ENCODE results near the gene S100A5. TPM values are rescaled to one million over a fixed set of nuclear protein-coding genes. Genes with fewer than 3 reads are reported as not detected.
A peak's percentile ranks its signal among the peaks of the same experiment; 100 is the strongest.

The S100A5 gene
- total and polyA plus RNA-seq, 12 donors: not detected

DNA sequence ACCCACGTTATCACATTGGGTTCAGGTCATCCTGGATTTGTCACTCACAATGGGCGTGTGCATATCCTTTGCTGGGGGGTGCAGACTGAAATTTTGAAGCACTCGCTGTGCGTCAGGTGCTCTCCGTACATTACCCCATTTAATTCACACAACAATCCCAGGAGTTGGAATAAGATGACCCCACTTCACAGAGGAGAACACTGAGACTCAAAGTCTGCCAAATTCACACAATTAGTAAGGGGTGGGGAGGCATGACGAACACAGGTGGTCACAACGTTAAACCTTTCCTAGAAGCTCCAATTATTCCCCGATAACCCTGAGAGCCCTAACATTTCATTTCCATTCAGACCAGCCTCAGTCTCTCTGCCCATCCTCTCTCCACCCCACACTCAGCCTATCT is 28.7 kb upstream of the S100A5 start:
- TF ChIP-seq CTCF (IDR thresholded peaks at IDR 0.05): no peak
- no peak for ATAC-seq
- 85 to 88% methylated on average over 8 of the region's 8 CpGs for WGBS, 2 donors
- no peak overlapping the region for H3K4me3 ChIP-seq
- H3K4me1 ChIP-seq: peaks cover 26 to 63% (median 41%) of the 10 kb centered on the region in 9 donors
- no peaks in the 10 kb centered on the region for H3K27me3 ChIP-seq
- intact Hi-C loops (cut with DNase I): loop anchor here in 7 of 10 donors (2.0 to 10.0 kb wide), 8 partner anchors 37 to 217 kb away; partner anchors contain the start of gene S100A9 (in 3 of the 7)
- no peaks in the 10 kb centered on the region for H3K9me3 ChIP-seq
- H3K36me3 ChIP-seq: no peaks in the 10 kb centered on the region
- DNase-seq: no peak
- no peak overlapping the region for H3K27ac ChIP-seq

DNA sequence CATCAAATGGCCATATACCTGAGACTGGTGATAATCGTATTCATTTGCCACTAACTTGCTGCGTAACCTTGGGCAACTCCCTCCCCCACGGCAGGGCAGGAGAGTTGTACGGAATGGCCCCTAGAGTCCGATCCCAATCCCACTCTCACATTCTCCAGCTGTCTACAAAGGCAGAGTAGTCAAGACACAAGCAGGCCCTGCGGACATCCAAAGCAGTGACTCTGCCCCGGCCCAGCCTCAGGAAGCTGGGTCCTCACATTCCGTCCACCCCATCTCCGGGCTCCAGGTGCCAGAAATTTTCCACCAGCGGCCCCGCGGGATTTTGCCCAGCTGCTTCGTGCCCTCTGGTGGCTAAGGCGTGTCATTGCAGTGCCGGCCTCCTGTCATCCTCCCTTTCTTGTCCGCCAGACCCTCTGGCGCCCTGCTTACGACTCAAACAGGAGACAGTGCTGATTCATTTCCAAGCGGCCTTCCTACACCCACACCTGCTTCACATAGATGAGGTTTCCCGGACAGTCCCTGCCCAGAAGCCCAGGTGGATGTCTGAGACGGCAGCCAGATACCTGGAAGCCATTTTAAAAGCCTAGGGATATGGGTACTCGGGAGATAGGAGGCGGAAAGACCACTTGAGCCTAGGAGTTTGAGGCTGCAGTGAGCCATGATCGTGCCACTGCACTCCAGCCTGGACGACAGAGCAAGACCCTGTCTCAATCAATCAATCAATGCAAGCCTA is 27.8 kb upstream of the S100A5 start:
- H3K9me3 ChIP-seq: no peaks in the 10 kb centered on the region
- H3K36me3 ChIP-seq: no peaks in the 10 kb centered on the region
- peak overlapping the region in 6 of 10 donors; percentile 30 to 46 (median 38) for H3K4me3 ChIP-seq
- DNase-seq (peak; percentile 90 to 91), ATAC-seq (peak; percentile 20 to 57 (median 30))
- H3K27me3 ChIP-seq: no peaks in the 10 kb centered on the region
- peak overlapping the region in 9 of 10 donors; percentile 23 to 96 (median 67) for H3K27ac ChIP-seq
- peaks cover 26 to 63% (median 41%) of the 10 kb centered on the region in 9 donors for H3K4me1 ChIP-seq
- 9 to 12% methylated on average over 25 of the region's 25 CpGs for WGBS, 2 donors
- peak; percentile 97 to 100 (median 99) for TF ChIP-seq CTCF (IDR thresholded peaks at IDR 0.05)
- intact Hi-C loops (cut with DNase I): loop anchor here (1.0 to 10.0 kb wide), 11 partner anchors 35 to 216 kb away; partner anchors contain the start of gene S100A9 (in 3 of the 10)

DNA sequence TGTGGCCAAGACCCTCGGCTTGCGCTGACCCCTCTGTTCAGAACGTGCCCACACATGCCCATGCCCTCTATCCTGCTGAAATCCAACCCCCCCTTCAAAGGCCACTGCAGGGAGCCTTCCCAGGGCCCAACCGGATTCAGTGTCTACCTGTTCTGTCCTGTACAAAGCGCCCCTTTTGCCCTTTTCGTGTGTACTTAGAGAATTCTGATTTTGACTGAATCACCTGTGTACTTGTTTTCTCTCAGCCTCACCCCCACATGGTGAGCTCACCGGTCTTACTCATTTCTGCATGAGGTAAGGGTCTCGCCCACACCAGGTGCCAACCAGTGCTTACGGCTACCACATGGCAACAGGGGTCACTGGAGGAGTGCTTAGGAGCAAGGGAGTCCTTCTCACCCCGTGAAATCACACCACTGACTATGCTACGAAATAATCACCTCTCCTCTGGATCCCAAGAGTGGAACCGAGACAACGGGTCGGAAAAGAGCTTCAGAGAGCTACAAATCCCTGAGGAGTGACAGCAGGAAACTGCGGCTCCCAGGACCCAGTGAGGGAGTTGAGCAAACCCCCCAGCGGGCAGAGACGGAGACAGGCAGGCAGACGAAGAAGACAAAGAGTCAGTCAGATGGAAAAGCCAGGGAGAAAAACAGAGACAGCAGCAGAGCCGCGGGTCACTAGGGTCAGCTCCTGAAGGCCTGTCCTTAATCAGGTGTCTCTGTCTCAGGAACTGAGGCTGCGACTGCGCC is 27.1 kb upstream of the S100A5 start:
- no peak for TF ChIP-seq CTCF (IDR thresholded peaks at IDR 0.05)
- no peak for ATAC-seq
- no peaks in the 10 kb centered on the region for H3K27me3 ChIP-seq
- no peaks in the 10 kb centered on the region for H3K36me3 ChIP-seq
- H3K4me3 ChIP-seq: peak overlapping the region in 5 of 10 donors; percentile 30 to 46 (median 38)
- H3K9me3 ChIP-seq: no peaks in the 10 kb centered on the region
- peak overlapping the region in 9 of 10 donors; percentile 48 to 96 (median 82) for H3K27ac ChIP-seq
- intact Hi-C loops (cut with DNase I): loop anchor here (1.0 to 10.0 kb wide), 12 partner anchors 33 to 215 kb away; partner anchors contain the start of genes S100A9 (in 3 of the 10) and S100A6 (in 1 of the 10)
- H3K4me1 ChIP-seq: peaks cover 26 to 55% (median 38%) of the 10 kb centered on the region in 9 donors
- DNase-seq: no peak
- 78 to 82% methylated on average over 22 of the region's 22 CpGs for WGBS, 2 donors

Measured in heart right ventricle (tissue), 16 donors.